Endothelial cell of umbilical vein (primary cell): ENCODE data around the gene PIK3AP1.

ENCODE experiments used
- GATA2 ChIP-seq: IDR thresholded peaks from 2 replicates; pipeline ENCODE4 v1.7.0; 2011; ENCODE audit warnings: low read depth, mild to moderate bottlenecking, moderate library complexity, mixed read lengths, low read length; ENCODE audit not compliant: insufficient read length, insufficient read depth
- POLR2AphosphoS5 ChIP-seq: IDR thresholded peaks from 2 replicates; pipeline ENCODE4 v1.6.1; 2012; ENCODE audit warnings: low read depth, mild to moderate bottlenecking, control low read depth, low read length, moderate library complexity; ENCODE audit not compliant: insufficient read depth
- TF ChIP-seq, protein P1 (sequence below), 2 donors: IDR thresholded peaks; 1 replicate in 1 of 2; 2 replicates in 1 of 2; pipeline ENCODE4 v1.5.1; 2011; ENCODE audit warnings: low read length in 2 of 2, mild to moderate bottlenecking in 2 of 2, moderate library complexity in 2 of 2, control low read depth in 1 of 2, inconsistent platforms in 1 of 2, low read depth in 1 of 2; ENCODE audit not compliant: insufficient read depth in 1 of 2; ENCODE audit errors: extremely low read depth in 1 of 2

DNA sequence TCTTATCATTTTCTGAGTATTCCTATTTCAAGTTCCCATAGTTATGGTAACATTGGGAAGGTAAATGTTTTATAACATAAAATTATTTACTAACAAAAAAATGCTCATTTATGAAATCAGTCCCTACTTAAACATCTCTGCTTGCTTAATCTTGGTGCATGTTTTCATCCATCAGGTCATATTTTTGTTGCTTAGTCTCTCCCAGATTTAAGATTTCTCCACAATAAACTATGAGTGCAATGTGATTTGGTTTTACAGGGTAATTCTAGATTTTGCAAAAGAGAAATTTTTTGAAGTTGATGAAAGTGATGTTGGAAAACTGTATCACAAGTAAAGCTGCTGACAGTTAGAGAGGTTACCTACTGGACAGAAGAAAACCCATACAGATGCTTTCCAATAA is 28.6 kb downstream of the PIK3AP1 start:
- no peak for TF ChIP-seq POLR2AphosphoS5
- TF ChIP-seq, protein P1, sequence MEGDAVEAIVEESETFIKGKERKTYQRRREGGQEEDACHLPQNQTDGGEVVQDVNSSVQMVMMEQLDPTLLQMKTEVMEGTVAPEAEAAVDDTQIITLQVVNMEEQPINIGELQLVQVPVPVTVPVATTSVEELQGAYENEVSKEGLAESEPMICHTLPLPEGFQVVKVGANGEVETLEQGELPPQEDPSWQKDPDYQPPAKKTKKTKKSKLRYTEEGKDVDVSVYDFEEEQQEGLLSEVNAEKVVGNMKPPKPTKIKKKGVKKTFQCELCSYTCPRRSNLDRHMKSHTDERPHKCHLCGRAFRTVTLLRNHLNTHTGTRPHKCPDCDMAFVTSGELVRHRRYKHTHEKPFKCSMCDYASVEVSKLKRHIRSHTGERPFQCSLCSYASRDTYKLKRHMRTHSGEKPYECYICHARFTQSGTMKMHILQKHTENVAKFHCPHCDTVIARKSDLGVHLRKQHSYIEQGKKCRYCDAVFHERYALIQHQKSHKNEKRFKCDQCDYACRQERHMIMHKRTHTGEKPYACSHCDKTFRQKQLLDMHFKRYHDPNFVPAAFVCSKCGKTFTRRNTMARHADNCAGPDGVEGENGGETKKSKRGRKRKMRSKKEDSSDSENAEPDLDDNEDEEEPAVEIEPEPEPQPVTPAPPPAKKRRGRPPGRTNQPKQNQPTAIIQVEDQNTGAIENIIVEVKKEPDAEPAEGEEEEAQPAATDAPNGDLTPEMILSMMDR (IDR thresholded peaks at IDR 0.05; ENCODE audit: extremely low read depth in 1 of 2, insufficient read depth in 1 of 2, low read depth in 1 of 2, low read length in 2 of 2): no peak
- no peak for TF ChIP-seq GATA2
